Measurements from ENCODE around the gene GALNTL6.
"Not testable (repeated sequence)": the region's sequence is repeated elsewhere in the genome, so short reads cannot be mapped to it uniquely, and the experiment has no call there.

Gene GALNTL6

DNA sequence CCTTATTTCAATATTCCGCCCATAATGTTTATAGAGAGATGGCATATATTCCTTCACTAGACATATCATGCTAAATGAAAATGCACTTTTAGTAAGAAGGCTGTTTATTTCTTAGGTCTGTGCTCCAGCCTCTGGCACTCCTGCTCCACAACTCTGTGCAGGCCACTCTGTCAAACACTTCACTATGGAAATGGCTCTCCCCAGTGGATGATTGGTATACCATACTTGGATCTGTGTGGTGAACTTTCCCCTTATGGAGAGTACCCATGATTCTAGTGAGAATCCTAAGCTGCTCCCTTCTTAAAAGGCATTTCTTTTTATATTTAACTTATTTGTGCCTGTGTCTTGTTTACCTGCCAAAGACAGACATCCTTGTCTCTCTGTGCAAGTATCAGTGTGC is 875.3 kb downstream of the GALNTL6 start:
- no peak for DNase-seq

DNA sequence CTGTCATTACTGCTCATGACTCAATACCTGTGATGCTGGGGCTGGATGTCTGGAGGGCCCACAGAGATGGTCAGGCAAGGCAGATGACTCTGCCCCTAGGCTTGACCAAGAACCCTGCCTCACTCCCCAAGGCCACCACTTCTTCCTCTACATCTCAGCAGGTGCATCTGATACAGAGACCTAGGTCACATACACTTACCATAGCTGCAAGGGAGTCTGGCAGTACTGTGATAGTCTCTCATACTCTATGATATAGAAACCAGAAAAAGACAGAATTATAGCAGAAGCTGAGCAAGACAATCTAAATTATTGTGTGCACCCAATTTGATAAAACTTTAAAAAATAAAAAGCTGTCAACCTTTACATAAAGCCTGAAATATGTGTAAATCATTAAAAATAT is 878.3 kb downstream of the GALNTL6 start:
- DNase-seq: no peak

GRCh38 chr4:172692701-172693100 is 879.5 kb downstream of the GALNTL6 start:
- no peak for DNase-seq

- no peak for DNase-seq
Observed at GRCh38 chr4:172698256-172698655, 885.1 kb downstream of the GALNTL6 start.

DNA sequence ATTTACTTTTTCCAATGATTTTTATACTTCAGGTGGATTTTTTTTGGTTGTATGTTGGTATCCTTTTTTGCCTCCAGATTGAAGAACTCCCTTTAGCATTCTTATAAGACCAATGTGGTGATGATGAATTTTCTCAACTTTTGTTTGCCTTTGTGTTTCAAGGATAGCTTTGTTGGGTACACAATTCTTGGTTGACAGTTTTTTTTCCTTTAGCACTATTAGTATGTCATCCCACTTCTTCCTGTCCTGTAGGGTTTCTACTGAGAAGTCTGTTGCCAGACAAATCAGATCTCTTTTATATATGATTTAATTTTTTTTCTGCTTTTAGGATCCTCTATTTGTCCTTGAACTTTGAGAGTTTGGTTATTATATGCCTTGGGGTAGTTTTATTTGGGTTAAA is 892.4 kb downstream of the GALNTL6 start:
- DNase-seq: no peak

DNA sequence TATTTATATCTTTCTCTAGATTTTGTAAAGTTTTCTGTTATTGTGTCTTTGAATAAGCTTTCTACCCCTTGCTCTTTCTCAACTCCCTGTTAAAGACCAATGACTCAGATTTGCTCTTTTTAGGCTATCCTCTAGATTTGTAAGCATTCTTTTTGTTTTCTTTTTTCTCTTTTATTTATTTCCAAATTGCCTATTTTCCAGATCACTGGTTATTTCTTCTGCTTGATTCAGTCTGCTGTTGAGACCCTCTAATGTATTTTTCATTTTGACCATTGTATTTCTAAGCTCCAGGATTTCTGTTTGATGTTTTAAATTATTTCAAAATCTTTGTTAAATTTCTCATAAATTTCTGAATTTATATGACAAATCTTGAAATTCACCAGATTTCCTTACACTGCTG is 892.8 kb downstream of the GALNTL6 start:
- DNase-seq: no peak

- DNase-seq: no peak
Observed at GRCh38 chr4:172707622-172708021, 894.4 kb downstream of the GALNTL6 start.

- no peak for DNase-seq
Observed at GRCh38 chr4:172708184-172708583, 895.0 kb downstream of the GALNTL6 start.

DNA sequence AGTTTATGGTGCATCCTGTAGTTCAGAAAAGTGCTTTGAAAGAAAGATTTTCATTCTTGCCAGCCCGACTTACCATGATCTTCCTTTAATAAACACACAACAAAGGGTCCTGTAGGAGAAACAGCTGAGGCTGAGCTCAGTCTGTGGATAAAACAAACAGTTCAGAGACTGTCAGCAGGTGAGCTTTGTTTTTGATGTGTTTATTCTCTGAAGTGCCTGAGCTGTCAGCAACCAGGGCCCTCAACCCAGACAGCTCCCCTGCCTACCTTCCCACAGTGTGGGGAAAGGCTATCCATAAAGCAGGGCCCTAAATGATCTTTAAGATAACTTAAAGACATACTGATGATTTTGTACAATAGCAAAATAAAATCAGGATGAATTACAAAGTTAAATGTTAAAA is 896.2 kb downstream of the GALNTL6 start:
- DNase-seq: no peak

- DNase-seq: no peak
Observed at GRCh38 chr4:172716291-172716690, 903.1 kb downstream of the GALNTL6 start.

- no peak for DNase-seq
Observed at GRCh38 chr4:172721659-172722058, 908.5 kb downstream of the GALNTL6 start.

- no peak for DNase-seq
Observed at GRCh38 chr4:172725581-172725980, 912.4 kb downstream of the GALNTL6 start.

GRCh38 chr4:172726001-172726423 is 912.8 kb downstream of the GALNTL6 start:
- no peak for DNase-seq

GRCh38 chr4:172727631-172728030 is 914.4 kb downstream of the GALNTL6 start:
- DNase-seq: no peak

DNA sequence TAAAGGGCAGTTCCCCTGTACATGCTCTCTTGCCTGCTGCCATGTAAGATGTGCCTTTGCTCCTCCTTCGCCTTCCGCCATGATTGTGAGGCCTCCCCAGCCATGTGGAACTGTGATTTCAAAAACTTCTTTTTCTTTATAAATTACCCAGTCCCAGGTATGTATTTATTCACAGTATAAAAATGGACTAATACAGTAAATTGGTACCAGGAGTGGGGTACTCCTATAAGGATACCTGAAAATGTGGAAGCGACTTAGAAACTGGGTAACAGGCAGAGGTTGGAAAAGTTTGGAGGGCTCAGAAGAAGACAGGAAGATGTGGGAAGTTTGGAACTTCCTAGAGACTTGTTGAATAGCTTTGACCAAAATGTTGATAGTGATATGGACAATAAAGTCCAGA is 920.4 kb downstream of the GALNTL6 start:
- not testable (repeated sequence) for DNase-seq

DNA sequence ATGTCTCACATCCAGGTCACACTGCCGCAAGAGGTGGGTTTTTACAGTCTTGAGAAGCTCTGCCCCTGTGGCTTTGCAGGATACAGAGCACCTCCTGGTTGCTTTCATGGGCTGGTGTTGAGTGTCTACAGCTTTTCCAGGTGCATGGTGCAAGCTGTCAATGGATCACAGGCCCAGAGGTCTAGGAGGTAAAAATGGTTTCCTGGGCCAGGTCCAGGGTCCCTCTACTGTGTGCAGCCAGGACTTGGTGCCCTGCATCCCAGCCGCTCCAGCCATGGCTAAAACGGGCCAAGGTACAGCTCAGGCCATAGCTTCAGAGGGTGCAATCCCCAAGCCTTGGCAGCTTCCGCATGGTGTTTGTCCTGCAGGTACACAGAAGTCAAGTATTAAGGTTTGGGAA is 921.4 kb downstream of the GALNTL6 start:
- DNase-seq: no peak

DNA sequence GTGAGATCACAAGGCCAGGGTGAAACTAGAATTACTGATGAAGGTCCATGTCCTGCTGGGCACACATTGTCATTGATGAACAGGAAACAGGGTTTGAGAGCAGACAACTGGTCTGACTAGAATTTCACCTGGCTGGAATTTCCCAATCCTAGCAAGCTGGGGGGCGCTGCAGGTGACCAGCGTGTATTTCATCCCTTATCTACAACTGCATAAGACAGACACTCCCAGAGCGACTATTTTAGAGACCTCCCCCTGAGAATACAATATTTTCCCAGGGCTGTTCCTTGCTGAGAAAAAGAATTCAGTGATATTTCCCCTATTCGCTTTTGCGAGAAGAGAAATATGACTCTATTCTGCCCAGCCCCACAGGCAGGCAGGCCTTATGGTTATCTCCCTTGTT is 922.8 kb downstream of the GALNTL6 start:
- DNase-seq: no peak

DNA sequence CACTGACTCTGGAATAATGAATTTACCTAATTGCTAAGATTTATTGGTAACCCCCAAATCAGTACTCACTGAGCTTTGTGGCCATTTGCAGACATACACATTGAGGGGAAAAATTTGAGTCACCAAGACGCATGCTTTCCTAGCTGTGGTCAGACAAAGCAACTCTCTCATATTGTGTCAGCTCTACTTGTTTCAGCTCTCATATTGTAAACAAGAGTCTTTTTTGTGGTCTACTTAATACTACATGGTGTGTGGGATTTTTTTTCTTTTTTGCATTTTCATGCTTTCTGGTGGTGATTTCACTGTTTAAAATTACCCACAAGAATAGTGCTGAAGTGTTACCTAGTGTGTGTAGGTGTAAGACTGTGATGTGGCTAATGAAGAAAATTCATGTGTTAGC is 927.2 kb downstream of the GALNTL6 start:
- no peak for DNase-seq

- DNase-seq: no peak
Observed at GRCh38 chr4:172750910-172751309, 937.7 kb downstream of the GALNTL6 start.

DNA sequence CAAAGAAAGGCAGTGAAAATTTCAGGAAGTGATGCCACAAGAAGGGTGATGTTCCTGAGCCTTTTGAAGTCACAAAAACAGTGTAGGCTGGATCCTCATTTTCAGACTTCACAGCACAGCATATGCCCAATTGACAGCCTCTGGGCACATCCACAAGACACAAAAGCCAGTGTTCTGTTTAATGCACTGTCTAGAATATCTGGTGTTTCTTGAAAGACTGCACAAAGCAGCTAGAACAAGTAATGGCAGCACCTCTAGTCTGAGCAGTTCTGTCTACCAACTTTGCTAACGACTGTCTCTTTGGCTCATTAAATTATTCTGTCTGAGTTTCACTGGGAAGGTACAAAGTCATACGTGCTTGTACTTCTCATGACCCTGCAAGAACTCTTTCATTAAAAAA is 938.3 kb downstream of the GALNTL6 start:
- DNase-seq: no peak

- no peak for DNase-seq
Observed at GRCh38 chr4:172758586-172759340, 945.6 kb downstream of the GALNTL6 start.

DNA sequence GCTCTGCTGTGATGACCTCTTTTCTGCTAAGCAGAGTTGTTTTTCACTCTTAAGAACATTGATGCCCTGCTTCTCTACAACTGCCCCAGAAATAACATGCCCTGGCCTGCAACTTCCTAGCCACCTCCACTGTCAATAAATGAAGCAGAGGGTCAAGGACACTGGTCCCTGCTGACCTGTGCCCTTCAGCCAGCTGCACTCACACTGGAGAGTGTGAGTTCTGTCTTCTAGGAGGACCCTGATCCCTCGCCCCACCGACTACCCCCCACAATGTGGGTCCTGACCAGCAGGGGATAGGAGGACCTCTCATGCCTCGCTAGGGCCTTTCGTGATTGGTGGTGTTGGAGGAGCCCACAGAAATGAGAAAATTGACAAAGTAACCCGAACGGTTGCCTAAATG is 947.3 kb downstream of the GALNTL6 start:
- DNase-seq: no peak

GRCh38 chr4:172762895-172763294 is 949.7 kb downstream of the GALNTL6 start:
- DNase-seq: no peak

DNA sequence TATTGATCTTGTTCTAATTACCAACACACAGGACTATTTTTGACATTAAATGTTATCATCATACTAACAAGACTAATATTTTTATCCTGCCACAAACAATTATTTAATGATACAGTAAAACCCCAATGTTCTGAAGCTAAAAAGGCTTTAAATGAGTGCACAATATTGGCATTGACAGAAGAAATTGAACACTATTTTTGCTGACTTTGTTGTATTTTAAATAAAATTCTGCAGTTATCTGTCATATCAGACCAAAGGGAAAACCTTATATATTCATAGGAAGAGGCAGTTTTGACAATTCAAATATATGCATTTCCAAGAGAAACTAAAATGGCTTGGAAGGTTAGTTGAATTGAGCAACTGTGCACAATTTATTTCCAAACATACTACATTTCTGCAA is 957.6 kb downstream of the GALNTL6 start:
- DNase-seq: no peak

GRCh38 chr4:172772781-172773180 is 959.6 kb downstream of the GALNTL6 start:
- DNase-seq: no peak

Measured in NCI-H187 treated with DMSO at 0.1 percent for 48 hours (cell line).